Type B pancreatic cell (in vitro differentiated cells): ENCODE results near the gene CCND1. TPM values are rescaled to one million over a fixed set of nuclear protein-coding genes. Genes with fewer than 3 reads are reported as not detected.

Experiments
- DNase-seq: peaks from one replicate; pipeline ENCODE4 v3.0.0; 2021; ENCODE audit warnings: mixed read lengths; ENCODE audit not compliant: unreplicated experiment; ENCODE audit errors: extremely low spot score
- H3K27ac Mint-ChIP-seq: 2 replicates; pipeline ENCODE4 v1.8.0; 2021; ENCODE audit warnings: mild to moderate bottlenecking, mixed read lengths
- H3K27me3 Mint-ChIP-seq: 2 replicates; pipeline ENCODE4 v1.8.0; 2021; ENCODE audit warnings: mixed read lengths
- H3K36me3 Mint-ChIP-seq: 2 replicates; pipeline ENCODE4 v1.8.0; 2021; ENCODE audit warnings: mixed read lengths
- H3K4me1 Mint-ChIP-seq: one replicate; pipeline ENCODE4 v1.8.0; 2021; ENCODE audit warnings: mixed read lengths; ENCODE audit not compliant: unreplicated experiment
- H3K4me3 Mint-ChIP-seq: 2 replicates; pipeline ENCODE4 v1.8.0; 2021; ENCODE audit warnings: mild to moderate bottlenecking, mixed read lengths
- H3K9me3 Mint-ChIP-seq: 2 replicates; pipeline ENCODE4 v1.8.0; 2021; ENCODE audit warnings: mixed read lengths
- CTCF ChIP-seq: fragments of 200-600 bp; sonication (generic); conservative IDR thresholded peaks from 2 replicates; pipeline ENCODE4 v1.5.0; 2021; ENCODE audit warnings: antibody characterized with exemption, mild to moderate bottlenecking
- total RNA-seq: library from RNA; stranded (reverse); gene quantifications from 2 replicates; pipeline ENCODE4 v1.2.1, GENCODE V29; 2021; ENCODE audit warnings: low replicate concordance

The CCND1 gene
- total RNA-seq, 1 donor from 2014 or later = 299 TPM

- peaks cover 3% of the 10 kb centered on the region for H3K36me3 Mint-ChIP-seq
- no peak overlapping the region for H3K27ac Mint-ChIP-seq
- no peak for DNase-seq
- no peaks in the 10 kb centered on the region for H3K9me3 Mint-ChIP-seq
- H3K4me3 Mint-ChIP-seq = no peak overlapping the region
- no peaks in the 10 kb centered on the region for H3K27me3 Mint-ChIP-seq
- no peak for TF ChIP-seq CTCF
- peaks cover 6% of the 10 kb centered on the region for H3K4me1 Mint-ChIP-seq
These were observed 23.9 kb downstream of the CCND1 start for GRCh38 chr11:69664901-69665300.

GRCh38 chr11:69665669-69666068 lies 24.7 kb downstream of the CCND1 start:
- Mint-ChIP-seq H3K4me3 (no peak overlapping the region), H3K36me3 (peaks cover 11% of the 10 kb centered on the region), H3K4me1 (peaks cover 13% of the 10 kb centered on the region), H3K27me3 (no peaks in the 10 kb centered on the region), H3K9me3 (no peaks in the 10 kb centered on the region), H3K27ac (no peak overlapping the region)
- no peak for TF ChIP-seq CTCF
- DNase-seq = no peak

- DNase-seq = no peak
- peaks cover 14% of the 10 kb centered on the region for H3K4me1 Mint-ChIP-seq
- H3K27ac Mint-ChIP-seq = no peak overlapping the region
- no peak for TF ChIP-seq CTCF
- no peak overlapping the region for H3K4me3 Mint-ChIP-seq
- peaks cover 11% of the 10 kb centered on the region for H3K36me3 Mint-ChIP-seq
- H3K27me3 Mint-ChIP-seq = no peaks in the 10 kb centered on the region
- H3K9me3 Mint-ChIP-seq = no peaks in the 10 kb centered on the region
These were observed 25.3 kb downstream of the CCND1 start for GRCh38 chr11:69666261-69666660.

GRCh38 chr11:69666752-69667536 lies 26.0 kb downstream of the CCND1 start:
- H3K4me3 Mint-ChIP-seq = no peak overlapping the region
- no peaks in the 10 kb centered on the region for H3K9me3 Mint-ChIP-seq
- H3K36me3 Mint-ChIP-seq = peaks cover 11% of the 10 kb centered on the region
- peaks cover 14% of the 10 kb centered on the region for H3K4me1 Mint-ChIP-seq
- H3K27ac Mint-ChIP-seq = no peak overlapping the region
- H3K27me3 Mint-ChIP-seq = no peaks in the 10 kb centered on the region
- no peak for TF ChIP-seq CTCF
- DNase-seq = no peak

GRCh38 chr11:69667619-69668604 lies 27.0 kb downstream of the CCND1 start:
- Mint-ChIP-seq H3K27ac (peak overlapping the region; percentile 16), H3K27me3 (no peaks in the 10 kb centered on the region), H3K4me3 (no peak overlapping the region), H3K9me3 (no peaks in the 10 kb centered on the region), H3K36me3 (peaks cover 11% of the 10 kb centered on the region), H3K4me1 (peaks cover 14% of the 10 kb centered on the region)
- no peak for TF ChIP-seq CTCF
- no peak for DNase-seq
